HG03097 (cell line): ENCODE measurements around the gene TCF19.

ENCODE experiments used
- ATAC-seq: cut with Tn5 transposase; IDR thresholded peaks from one replicate; pipeline ENCODE4 v1.9.1; 2021; ENCODE audit not compliant: unreplicated experiment, low FRiP score

TCF19 gene

DNA sequence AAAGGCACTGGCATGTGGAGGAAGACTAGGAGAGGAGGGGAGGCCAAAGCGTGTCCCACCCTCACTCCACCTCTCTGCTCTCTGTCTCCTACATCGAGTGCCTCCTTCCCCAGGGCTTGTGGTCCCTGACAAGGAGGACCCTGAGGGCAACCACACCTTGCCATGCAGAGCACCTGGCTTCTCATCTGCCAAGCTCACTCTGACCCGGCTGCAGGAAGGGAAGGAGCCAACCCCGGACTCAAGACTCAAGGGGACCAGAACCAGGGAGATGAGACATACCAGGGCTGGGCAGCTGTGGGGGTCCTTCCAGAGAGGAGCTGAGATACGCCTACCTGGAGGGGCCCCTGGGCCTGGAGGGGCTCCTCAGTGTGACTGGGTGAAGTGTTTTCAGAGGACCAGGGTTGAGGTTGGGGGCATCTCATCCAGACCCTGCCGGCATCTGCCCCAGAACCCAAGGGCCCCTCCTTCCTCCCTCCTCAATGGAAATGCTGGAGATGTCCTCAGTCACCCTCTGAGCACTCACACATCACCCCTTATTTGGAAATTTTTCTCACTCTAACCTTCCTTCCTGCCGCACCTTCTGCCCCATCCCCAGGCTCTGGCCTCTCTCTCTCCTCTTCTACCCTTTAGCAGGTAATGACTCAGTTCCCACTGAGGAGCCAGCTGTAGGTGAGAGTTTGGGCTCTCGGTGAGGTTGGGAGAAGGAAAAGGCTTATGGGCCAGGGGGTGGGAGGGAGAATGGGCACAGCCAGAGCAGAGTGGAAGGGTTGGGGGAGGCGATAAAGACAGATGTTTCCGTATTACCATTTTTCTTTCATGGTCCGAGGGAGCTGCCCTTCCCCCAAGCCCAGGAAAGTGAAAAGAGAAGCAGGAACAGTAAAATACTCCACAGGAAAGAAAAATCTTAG lies 44.1 kb downstream of the TCF19 start:
- ATAC-seq, result no peak

GRCh38 chr6:31203345-31203979 lies 45.1 kb downstream of the TCF19 start:
- ATAC-seq, result peak; percentile 53

DNA sequence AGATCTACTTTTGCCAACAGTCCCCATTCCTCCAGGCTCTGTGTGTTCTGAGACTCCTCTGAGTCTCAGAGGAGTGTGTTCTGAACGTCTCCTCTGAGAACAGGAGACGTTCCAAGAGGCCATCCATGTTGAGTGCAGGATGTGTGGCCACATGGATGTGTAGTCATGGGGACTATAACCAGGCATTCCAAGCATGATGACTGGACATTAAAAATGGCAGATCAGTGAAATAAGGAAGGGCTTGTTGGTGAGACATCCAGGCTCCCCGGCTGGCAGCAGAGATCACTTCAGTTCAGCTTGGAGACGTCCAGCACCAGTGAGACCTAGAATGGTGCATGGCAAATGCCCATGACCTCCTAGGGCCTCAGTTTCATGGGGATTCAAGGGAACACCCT lies 46.4 kb downstream of the TCF19 start:
- ATAC-seq, result no peak

DNA sequence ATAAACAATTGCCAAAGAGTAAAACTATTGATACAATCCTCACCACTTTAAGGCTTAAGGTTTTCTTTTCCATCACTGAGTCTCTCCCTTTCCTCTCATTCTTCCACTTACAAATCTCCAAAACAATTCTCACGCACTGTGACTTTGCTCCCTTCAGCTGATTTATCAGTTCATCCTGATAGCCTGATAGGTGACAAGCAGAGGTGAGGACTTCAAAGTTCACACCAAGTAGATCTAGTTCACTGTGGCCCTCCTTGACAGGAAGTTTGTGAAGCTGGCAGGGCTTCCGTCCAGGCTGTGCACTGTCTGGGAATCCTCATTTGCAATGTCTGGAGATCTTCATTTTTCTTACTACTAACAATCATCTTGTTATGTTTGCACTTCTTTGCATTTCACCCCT lies 47.2 kb downstream of the TCF19 start:
- no peak for ATAC-seq

GRCh38 chr6:31208506-31208905 lies 50.1 kb downstream of the TCF19 start:
- ATAC-seq, result no peak

GRCh38 chr6:31209137-31209536 lies 50.7 kb downstream of the TCF19 start:
- ATAC-seq, result no peak

- ATAC-seq, result no peak
Observed at GRCh38 chr6:31210123-31210522, 51.7 kb downstream of the TCF19 start.

GRCh38 chr6:31210741-31211532 lies 52.5 kb downstream of the TCF19 start:
- ATAC-seq, result no peak
